G401.6 (cell line): Measurements from ENCODE around the gene TGOLN2.
"Not testable (repeated sequence)": the region's sequence is repeated elsewhere in the genome, so short reads cannot be mapped to it uniquely, and the experiment has no call there.

Source experiments
- FAIRE-seq: peaks from 2 replicates; lab custom pipeline; 2012; peaks lifted over from hg19 to GRCh38; lab: Jason Lieb, UNC

TGOLN2 gene

DNA sequence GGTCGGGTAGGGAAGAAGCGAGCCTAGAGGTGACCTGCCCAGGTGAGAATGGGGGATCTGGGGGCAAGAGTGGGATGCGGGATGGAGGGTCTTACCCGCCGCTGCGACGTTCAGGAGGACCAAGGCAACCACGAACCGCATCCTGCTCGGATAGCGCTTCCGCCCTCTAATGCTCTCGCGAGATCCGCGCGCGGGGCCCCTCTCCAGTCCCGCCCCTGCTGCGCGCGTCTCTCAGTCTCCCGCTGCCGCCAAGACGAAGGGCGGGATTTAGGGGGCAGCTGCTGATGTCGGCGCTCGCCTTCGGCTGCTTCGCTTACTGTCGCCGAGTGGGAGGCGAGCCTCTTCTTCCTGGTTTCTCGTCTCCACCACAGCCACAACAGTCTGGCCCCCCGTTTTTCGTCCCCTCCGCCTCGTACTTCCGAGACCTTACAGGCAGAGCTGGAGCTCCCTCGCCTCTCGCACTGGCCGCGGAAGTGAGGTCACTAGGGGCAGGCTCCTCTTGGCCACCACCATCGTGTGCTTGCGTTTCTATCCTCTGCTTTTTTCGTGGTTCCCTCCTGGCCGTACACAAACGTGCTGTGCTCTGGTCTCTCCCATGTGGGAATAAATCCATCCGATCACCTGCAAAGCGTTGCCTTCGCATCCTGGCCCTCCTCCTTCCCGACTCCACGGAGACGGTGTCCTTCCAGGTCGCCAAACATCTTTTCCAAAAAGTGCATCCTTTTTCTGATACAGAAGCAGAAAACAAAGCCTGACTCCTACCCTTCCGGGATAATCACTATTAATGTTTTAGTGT is at the start of gene TGOLN2:
Gene TGOLN2 (minus strand): TSS at position 168 of the 796 bp plus-strand sequence. CDS start 27 bp downstream, at position 141.
- no peak for FAIRE-seq

DNA sequence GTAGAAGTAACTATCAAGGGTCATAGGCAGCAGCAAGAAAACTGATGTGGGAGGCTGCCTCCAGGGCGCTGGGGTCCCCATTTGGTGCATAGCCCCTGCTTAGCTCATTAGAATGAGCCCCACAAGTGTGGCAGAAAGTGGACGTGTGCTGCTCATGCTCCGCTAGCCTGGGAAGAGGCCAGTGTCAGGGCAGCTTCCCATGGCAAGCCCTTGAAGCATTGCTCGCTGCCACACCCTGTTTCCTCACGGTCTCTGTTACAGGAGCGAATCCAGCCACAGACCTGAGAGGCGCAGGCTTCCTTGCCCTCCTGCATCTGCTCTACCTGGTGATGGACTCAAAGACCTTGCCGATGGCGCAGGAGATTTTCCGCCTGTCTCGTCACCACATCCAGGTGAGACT is 49.3 kb upstream of the TGOLN2 start:
- FAIRE-seq = no peak

DNA sequence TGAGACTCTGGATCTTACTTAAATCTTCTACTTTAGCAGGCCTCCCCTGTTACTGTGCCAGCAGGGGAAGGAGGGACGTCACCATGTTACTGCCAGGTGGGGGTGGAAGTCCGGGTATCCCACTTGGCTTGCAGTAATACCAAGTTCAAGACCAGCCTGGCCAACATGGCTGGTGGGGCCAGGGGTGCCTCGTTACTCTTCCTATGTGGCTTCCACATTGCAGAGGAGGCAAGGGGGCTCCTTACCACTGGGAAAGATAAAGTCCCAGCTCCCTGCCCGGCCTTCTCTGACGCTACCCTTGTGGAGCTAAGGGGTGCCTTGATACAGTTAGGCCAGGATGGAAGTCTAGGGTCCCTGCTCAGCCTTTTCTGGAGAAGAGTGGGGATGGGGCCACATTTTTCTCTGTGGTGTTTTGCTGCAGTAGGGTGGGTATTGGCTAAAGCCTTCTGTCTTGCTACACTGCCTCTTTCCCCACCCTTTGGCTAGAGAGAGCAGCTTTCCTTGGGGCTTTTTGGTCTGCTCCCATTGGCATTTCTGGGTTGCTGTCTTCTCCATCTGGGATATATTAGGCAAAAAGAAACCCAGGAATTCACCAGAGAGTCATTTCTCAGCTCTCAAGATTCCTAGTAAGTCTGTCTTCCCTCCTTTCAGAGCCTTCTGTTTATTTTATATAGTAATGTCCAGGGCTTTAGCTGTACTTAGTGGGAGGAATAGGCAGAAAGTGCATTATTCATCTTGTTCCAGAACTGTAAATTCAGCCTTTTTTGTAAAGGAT is 48.7 kb upstream of the TGOLN2 start:
- FAIRE-seq = no peak

DNA sequence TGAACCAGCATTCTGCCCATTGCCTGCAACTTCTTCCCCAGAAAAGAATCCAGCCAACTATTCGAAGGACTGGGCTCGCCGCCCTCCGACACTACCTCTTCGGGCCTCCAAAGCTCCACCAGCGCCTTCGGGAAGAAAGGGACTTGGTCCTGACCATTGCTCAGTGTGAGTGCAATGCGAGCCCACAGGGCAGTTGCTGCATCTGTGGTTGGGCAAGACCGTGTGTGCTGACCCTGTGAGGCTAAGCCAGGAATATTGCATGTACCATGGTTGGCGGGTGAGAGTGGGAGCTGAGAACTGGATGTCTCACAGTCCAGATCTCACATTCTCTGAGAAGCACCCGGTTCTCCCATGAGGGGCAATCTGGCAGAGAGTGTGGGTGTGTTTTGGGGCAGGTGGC is 43.3 kb upstream of the TGOLN2 start:
- FAIRE-seq = no peak

DNA sequence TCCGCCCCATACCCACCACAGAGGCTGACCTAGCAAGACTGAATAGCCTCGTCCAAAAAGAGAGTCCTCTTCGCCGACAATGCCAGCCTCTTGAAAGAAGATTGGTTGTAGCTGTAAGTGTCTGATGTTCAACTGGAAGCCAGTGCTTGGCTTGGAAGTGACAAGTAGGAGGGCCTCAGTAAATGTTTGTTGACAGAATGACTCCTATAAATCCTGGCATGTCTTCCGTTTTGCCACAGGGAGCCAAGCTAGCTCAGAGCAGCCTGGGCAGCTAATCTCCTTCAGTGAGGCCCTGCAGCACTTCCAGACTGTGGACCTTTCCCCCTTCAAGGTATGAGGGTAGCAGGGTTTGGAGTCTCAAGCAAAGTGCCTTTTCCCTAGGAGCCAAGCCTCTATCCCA is 41.7 kb upstream of the TGOLN2 start:
- no peak for FAIRE-seq

DNA sequence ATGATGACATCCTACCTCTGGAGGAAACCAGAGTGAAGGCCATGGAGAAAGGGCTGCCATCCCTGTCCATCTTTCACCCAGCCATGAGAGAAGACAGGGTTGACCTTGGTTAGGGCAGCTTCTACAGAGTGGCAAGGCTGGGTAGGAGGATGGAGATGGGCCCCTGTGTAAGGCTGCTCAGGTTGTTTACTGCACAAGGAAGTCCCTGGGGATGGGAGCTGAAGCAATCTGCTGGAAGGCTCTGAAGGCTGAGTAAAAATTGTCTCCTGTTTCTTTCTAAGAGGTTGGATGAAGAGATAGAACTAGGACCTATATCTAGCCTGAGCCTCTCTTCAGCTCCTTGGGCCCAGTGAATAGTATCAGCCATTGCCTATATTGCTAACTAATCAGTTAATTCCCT is 41.1 kb upstream of the TGOLN2 start:
- no peak for FAIRE-seq

DNA sequence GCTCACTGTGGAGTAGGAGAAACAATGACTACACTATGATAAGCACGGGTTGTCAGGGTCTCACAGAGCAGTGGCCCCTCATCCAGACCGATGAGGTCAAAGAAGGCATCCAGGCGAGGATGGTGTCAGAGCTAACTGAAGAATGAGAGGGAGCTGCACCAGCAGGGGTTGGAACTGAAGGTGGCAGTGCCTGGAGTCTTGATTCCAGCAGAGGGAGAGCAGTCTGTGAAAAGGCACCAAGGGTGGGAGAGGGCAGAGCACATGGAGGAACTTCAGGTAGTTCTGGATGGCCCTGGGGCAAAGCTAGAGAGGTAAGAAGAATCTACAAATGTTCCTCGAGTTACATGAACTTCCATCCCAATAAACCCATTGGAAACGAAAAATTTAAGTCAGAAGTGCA is 39.4 kb upstream of the TGOLN2 start:
- no peak for FAIRE-seq

DNA sequence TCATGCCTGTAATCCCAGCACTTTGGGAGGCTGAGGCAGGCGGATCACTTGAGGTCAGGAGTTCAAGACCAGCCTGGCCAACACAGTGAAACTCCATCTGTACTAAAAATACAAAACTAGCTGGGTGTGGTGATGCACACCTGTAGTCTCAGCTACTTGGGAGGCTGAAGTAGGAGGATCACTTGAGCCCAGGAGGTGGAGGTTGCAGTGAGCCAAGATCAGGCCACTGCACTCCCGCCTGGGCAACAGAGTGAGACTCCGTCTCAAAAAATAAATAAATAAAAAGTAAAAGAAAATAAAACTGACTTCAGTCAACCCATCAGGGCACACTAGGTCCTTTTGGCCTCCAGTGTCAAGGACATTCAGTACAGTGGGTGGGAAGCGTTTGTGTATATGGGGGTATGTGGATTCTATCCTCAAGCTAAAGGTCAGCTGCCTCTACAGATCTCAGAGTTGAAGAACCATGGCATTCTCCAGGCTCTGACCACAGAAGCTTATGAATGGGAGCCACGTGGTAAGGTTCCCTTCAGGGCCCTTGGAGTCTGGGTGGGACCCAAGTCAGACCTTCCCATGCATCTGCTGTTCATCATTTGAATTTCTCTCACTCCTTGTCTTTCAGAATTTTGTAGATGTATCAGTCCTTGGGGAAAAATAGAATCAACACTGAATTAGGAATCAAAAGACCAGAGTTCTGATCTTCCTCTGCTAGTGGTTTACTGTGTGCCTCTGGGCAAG is 35.0 kb upstream of the TGOLN2 start:
- not testable (repeated sequence) for FAIRE-seq

DNA sequence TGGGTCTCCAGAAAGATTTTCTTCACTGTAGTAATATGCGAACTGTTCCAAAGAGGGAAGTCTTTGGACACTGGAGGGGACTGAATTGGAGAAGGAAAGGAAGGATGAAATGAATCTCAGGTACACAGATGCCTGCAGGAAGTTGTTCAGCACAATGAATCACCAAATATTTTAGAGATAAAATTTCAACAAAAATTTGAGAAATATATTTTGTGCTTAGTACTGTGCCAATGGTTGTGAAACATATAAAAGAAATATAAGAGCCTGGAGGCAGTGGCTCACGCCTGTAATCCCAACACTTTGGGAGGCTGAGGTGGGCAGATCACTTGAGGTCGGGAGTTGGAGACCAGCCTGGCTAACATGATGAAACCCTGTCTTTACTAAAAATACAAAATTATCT is 29.9 kb upstream of the TGOLN2 start:
- no peak for FAIRE-seq

DNA sequence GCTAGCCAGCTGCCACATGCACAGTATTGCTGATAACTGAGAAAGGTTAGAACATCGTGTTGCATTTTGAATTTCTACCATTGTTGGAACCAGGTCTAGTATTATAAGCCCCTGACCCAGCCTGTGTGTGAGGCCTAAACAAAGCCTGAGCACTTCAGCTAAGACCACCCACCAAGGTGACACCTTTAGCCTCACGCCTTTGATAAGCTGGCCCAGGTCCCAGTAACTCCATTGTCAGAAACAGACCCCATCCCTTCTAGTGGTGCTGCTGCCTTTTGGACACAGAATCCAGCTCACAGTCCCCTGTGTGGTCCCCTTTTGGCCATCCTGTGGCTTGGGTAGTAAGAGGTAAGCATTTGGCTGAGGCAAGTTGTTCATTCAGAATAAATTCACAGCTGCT is 28.4 kb upstream of the TGOLN2 start:
- no peak for FAIRE-seq

DNA sequence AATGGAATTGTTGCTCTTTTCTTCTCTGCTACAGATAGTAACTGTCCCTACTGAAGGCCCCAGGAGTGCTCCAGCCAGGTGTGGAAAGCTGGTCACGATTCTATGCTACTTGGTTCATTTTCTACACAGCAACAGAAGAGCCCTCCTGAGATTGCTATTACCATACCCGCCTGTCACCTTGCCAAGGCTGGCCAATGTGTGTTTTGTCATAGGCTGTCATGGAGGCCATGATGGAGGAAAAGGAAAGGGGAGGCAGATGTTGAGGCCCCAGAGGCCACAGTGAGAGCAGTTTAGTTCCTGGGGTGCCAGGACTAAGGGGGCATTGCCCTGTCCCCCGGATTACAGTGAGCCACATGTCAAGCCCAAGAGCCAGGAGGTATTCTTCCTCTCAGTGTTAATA is 27.7 kb upstream of the TGOLN2 start:
- no peak for FAIRE-seq

DNA sequence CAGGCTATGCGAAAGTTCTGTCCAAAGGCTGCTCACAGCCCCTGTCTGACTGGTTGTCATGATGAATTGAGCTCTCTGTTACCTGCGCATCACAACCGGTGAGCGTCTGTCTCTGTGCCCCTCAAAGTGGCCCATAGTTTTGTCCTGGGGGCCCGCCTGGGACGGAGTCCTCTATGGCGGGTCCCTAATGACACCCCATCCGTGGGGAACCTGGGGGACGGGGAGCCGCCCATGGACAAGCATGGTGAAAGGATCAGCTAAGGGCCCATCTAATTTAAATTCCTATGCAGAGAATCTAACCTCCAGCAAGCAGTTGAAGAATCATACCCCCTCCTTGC is 27.3 kb upstream of the TGOLN2 start:
- FAIRE-seq = no peak

DNA sequence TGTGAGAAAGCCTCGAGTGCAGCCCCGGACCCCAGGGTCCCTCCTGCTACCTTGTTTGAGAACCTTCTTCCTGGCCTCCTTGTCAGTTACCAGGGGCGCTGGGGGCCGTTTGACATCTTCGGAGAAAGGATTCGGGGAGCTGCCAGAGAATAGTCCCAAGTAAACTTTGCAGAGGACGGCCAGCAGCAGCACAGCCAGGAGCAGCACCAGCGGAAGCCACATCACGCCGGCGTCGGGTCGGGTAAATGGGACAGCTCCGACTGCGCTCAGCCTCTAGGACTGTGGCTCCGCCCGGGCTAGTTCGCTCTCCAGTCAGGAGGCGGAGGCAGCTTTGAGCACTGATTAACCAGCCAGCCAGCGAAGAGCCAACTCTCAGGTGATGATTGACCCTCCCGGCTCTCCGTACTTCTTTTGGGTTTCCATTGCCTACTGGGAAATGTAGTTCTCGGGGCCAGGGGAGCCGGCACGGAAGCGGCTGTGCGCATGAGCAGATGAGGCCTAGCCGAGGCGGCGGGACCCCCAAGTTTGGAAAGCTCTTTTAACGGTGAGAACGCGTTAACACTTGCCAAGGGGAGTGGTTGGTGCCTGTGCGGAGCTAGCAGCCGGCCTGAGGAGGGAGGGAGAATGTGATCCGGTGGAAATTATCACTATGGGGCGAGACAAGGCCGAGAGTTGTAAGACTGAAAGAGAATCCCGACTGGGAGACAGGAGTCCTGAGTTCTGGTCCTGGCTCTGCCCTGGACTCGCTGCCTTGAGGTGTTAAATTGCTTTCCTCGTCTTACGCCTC is 26.7 kb upstream of the TGOLN2 start, which contains the start of the genes ELMOD3 and RETSAT:
Gene ELMOD3 (plus strand): TSS at position 484 of the 787 bp plus-strand sequence. CDS start 2,430 bp downstream, outside the sequence.
Gene RETSAT (minus strand): TSS at position 243 of the 787 bp plus-strand sequence. CDS start 21 bp downstream, at position 222.
- peak; percentile 97 for FAIRE-seq

DNA sequence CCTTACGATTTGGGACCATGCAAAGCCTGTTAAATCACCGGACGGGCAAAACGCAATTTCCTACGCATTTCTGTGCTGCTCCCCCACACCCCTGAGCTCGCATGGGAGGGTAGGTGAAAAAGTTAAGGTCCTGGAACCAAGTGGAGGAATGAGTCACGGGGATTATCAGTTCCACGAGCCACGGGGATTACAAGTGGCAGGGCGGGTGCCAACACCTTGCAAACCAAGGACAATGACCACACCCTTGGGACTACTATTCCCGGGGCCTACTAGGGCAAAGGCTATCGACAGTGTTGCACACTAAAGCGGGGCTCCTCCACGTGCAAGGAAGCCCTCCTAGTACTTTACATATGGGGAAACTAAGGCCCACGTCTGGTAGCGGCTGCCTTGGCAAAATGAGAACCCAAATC is 26.1 kb upstream of the TGOLN2 start:
- no peak for FAIRE-seq

DNA sequence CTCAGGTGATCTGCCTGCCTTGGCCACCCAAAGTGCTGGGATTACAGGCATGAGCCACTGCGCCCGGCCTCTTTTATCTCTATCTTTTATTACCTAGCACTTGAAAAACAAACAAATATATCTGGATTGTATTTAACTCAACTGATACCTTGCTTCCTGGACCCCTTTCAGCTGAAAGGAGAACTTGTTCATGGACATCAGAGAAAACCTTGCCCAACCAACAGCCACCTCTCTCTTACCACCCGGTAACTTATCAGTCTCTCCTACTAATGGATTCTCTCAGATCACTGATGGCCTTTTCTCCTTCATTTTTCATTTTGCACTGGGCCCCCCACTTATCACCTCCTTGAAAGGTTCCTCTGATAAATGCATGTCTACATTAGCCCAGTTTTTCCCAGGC is 19.8 kb upstream of the TGOLN2 start:
- no peak for FAIRE-seq

DNA sequence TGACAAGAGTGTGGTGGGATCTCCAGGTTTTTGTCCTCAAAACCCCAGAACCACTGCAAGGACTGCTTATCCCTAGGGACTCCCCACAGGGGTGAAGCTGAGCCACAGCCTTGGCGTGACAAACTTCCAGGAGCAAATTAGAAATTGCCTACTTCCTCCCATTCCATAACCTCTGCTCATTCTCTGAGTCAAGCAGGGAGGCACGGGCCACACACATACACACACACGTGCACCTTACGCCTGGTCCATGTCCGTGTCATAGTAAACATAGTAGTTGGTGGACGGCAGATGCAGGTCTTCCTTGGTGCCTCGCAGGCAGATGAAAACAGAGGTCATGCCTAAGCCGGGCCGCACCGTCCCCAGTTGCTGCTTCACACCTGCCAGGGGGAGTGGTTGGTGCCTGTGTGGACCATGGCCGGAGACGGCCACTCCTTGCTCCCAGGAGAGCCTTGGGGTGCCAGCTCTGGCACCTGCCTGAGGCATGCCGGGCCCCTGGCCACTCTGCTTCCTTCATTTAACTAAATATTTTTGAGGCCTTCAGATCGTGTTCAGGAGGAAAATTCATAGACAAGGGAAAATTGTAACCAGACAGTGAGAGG is 16.7 kb upstream of the TGOLN2 start:
- no peak for FAIRE-seq

DNA sequence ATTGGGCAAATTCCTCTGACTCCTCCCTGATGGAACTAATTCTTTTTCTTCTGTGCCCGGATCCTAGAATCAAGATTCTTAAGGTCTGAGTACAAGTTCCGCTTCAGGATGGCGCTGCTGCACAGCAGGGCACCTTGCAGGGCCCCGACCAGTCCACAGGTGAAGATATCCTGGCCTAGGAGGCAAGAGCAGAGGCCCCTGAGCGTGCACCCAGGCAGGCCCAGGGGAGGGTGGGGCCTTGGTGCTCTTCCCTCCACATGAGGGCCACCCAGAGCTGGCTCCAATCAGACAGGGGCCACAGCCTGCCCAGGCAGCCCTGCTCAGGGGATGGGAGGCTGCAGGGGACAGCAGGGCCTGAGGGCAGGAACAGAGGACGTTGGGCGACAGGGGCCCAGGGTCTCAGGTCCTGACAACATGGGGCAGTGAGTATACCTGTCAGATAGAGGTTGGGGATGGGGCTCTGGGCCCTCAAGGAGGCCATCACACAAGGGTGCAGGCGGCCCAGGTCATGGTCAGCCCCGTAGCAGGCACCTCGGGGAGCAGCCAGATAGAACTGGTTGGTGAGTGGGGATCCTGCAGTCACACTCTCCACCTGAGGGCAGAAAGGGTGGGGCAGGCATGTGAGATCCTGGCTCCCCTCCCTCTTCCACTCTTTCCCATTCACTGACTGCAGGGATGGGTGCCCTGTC is 15.6 kb upstream of the TGOLN2 start:
- FAIRE-seq = not testable (repeated sequence)

DNA sequence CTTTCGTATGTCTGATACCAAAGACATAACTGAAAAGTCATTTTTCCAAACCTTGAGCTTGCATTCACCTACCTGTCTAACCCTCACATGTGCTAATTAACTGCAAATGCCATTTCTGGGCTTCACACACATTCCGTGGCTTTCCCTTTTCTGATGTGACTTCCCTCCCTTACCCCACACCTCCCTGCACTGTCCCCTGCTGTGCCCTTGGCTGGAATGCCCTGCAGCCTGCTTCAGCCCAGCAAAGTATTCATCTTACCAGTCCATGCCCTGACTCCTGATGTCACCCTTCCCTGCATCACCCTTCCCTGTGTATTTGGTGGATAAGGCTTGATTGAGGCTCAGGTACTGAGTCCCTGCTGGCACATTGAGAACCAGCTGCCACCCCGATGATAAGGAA is 14.4 kb upstream of the TGOLN2 start:
- FAIRE-seq = no peak

DNA sequence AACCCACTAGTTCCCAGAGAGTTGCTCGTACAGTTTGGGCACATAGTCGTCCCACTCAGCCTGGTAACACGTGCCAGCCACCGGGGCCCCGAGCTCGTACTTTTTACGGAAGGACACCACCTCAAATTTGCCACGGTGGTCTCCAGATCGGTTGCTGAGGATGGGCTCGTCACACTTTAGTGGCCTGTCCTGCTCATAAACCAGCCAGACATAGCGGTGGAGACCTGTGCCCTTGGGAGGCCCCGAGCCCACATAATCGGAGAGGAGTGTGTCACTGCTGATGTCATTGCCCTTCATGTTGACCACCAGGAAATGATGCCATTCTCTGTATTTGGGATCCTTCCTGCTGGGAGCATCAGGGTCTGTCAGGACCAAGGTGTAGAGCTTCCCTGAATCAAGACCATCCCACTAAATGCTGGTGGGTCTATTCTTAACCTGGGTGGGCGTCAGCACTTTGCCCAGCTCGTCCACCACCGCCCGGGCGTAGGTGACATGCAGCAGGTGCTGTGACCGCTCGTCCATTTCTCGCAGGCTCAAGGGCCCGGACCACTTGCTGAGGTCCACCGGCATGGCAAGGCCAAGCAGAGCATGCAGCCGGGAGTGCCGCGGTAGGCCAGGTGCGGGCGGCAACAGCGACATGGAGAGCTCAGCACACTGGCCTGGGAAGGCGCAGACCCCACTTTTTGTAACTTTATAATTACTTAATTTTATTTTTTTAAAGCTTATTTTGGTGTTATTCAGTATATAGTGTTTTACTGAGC is 13.7 kb upstream of the TGOLN2 start:
- no peak for FAIRE-seq
